NCI-H1930 (cell line): ENCODE measurements around the gene MRPS18A.

Experiments
- DNase-seq, 2 experiments: peaks; one replicate each; lab custom pipeline; 2025; lab: John Stamatoyannopoulos, UW

Gene MRPS18A

GRCh38 chr6:43698584-43699349 lies 11.2 kb upstream of the MRPS18A start:
- DNase-seq, result no peak

DNA sequence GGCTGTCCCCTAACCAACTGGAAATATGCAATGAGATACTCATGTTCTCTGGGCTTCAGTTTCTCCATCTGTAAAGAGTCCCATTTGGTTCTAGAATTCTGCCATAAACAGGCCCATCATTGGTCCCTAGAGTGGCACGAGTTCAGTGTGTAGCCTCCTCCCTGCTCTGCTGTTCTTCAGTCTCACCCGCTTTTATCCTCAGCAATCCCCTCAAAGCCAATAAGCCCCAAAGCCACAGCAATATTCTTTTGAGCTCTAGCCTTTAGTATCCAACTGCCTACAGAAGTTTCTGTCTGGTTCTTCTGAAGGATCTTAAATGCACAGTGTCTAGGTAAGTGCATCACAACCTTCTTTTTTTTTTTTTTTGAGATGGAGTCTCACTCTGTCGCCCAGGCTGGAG lies 9.8 kb upstream of the MRPS18A start:
- DNase-seq, result no peak

DNA sequence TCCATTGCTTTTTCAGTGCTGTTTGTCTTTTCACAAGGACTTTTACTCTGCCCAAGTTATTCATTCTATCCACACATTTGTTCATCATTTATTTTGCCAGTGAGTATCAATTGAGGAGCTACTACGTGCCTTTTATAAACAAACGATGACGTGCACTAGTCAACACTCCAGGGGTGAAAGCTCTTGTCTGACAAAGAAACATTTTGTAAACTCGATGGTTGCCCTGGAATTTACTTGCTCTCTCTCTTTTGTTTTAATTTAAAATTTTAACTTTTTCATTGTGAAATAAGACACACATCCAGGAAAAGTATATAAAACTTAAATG lies 8.3 kb upstream of the MRPS18A start:
- no peak for DNase-seq

GRCh38 chr6:43695215-43695966 lies 7.8 kb upstream of the MRPS18A start:
- DNase-seq, result no peak

DNA sequence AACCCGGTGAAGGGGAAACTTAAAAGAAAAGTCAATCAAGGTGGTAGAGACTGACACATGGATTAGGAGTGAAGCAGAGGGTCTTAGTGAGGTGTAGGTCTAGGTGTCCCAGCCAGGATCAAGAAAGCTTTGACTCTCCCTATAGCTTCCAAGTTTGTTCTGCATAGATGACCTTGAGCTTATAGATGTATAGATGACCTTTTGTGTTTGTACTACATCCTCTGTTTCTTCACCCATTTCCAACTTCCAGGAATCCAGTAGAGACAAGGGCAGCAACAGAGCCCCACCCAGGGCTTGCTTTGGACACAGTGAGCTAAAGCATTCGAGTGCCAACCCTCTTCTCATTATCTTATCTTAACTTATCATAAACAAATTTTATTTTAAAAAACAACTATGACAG lies 1.8 kb upstream of the MRPS18A start:
- DNase-seq, result no peak

GRCh38 chr6:43687079-43687436 lies 533 bp downstream of the MRPS18A start:
- no peak for DNase-seq

DNA sequence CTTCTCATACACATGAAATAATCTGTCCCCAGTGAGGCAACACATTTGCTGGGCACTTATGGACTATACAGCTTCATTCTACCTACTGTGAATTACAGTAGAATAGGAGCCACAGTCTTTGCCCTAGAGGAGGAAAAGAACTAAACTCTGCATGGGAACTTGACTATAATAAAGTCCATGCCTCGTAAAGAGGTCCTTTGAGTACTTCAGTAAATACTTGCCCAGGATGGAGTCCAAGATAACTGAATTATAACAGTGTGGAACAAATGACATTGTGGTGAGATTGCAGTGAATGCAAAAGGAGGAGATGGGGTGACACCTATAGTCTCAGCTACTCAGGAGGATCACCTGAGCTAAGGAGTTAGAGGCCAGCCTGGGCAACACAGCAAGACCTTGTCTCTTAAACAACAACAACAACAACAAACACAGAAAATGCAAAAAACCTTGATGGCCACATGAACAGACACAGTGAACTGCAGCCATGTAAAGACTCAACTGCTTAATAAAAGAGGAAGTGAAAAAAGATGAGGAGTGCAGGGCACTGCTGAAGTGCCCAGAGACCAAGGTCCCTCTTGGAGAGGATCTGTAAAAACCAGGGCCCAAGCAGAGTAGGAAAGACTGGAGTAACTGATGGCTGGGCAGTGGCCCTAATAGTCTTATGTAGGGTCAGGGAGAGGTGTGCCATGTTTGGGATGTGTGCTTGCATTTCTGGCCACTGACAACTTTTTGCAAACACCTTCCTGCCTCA lies 3.7 kb downstream of the MRPS18A start:
- no peak for DNase-seq

GRCh38 chr6:43682724-43683429 lies 4.7 kb downstream of the MRPS18A start:
- no peak for DNase-seq

DNA sequence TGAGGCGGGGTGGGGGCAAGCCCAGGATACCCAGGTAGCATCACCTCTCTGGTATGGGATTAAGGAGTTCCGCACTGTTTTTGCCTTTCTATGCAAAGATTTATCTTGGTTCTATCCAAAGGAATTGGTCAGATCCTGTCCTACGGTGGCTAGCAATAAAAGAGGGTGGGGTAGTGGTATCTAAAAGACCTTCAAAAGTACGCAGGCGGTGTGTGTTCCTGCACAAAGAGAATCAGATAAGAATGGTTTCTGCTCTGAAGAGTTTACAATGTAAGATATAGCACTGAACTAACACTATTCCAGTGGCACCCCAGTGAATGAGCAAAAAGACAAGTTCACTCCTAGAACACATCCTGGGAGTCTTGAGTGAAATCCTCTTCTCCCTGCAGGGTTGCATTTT lies 6.3 kb downstream of the MRPS18A start:
- DNase-seq, result no peak

DNA sequence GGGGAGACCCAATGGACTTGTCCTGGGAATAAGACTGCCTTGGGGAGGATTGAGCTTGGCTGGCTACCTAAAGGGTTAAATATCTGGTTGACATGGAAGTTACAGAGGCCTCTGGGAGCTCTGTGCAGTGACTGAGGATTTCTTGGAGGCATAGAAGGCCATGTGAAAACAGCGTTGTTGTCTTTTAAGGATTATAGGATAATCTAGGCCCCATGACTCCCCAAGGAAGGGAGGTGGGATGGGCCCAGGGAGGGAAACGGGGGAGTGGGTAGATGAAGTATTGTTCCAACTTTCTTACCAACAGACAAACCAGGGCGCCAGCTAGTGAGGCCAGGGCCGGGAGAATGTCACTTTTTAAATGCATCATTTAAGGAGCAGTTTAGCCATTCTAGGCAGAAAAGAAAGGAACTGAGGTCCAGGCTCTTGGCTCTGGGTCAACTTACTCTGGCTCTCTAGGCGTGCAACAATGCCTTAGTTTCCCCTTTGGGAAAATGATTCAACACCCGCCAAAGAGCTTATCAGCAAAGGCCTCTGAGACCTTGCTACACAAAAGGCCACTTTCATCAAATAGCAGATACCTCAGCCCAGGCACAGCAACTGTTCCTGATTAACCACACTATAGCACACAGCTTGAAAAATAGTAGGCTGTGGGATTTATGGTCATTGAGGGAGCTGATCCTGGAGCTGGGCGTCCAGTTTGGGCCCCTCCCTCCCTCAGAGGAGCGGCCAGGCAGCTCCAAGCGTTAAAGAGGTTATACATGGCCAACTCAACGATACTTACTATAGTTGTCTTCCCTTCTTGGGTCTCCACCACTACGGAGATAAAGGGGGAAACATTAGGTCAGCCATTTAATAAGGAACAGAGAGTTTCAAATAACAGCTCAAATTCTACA lies 7.0 kb downstream of the MRPS18A start:
- no peak for DNase-seq

GRCh38 chr6:43679057-43679456 lies 8.5 kb downstream of the MRPS18A start:
- DNase-seq, result no peak

DNA sequence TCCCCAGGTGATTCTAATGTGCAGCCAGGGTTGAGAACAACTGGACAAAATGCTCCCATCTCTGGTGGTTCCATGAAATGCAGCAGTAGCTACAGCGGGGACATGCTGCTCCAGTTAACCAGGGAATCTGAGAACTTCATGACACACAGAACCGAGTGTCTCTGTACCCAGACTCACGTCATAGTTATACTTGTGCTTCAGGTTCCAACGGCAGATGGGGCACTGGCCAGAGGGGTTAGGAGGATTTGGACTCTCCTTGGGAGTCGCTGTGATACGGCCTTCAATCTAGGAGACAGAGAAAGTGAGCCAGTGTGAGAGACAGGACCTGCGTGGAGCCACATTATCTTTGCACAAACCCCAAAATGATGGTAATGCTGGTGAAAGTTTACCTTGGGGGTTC lies 9.2 kb downstream of the MRPS18A start:
- no peak for DNase-seq

GRCh38 chr6:43677759-43678158 lies 9.8 kb downstream of the MRPS18A start:
- no peak for DNase-seq

- DNase-seq, result no peak
Observed at GRCh38 chr6:43676962-43677606, 10.5 kb downstream of the MRPS18A start.

DNA sequence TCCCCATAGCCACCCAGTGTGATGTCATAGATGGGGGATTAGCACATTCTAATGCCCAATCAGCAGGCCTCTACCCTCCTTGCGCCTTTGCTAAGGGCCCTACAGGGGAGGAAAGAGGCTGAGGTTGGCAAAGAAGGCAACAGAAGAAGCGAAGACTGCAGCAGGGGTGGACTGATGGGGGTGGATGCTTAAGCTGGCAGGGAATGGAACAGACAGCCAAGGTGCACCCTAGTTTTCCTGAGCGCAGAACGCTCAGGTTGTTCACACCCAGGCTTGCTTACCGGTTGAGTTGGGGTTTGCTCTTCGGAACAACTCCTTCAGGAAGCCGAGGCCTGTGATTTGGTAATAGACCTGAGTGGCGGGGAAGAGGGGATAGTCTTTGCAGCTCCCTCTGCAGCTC lies 12.7 kb downstream of the MRPS18A start:
- no peak for DNase-seq

DNA sequence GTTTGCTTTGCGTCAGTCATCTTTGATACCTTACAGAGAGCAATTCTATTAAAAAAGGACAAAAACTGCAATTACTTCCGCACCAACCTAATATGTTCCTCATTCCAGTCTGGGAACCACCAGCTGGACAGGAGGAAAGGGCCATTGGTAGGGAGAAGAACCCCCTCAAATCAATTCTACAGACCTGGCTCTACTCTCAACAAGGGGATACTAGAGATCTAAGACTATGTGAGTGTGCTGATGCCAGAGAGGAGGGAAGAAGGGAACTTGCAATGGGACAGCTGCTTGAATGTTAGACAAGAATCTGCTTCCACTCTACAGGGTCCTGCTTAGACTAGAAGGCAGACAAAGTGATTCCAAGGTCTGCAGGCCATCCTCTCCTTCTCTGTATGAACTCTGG lies 13.3 kb downstream of the MRPS18A start:
- DNase-seq, result no peak

DNA sequence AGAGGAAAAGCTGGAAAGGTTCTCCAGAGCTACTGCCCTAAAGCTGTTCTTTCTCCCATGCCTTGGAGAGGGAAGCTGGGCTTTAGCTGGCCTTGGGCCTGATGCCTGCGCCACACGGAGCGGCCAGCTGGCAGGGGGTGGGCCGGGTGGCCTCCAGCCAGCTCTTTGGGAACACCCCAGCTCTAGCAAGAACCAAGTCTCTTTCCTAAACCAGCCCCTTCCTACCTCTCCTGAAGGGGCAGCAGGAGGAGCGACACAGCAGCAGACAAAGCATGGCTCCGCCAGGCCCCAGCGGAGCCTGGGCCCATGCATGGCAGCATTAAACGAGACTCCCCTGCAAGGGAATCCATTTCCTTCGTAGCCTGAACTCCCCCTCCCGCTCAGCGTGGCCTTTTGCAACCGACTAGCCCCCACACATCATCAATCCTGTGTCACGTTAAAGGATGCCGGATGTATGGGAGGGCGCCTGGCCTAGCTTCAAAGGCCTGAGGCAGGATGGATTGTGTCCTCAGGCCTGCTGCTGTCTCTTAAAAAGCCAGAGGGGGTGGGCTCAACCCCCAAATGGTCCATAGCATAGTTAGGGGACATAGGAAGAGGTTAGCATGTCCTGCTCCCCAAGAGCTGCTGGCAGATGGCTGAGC lies 14.0 kb downstream of the MRPS18A start:
- DNase-seq, result no peak

GRCh38 chr6:43671801-43672690 lies 15.5 kb downstream of the MRPS18A start:
- no peak for DNase-seq

DNA sequence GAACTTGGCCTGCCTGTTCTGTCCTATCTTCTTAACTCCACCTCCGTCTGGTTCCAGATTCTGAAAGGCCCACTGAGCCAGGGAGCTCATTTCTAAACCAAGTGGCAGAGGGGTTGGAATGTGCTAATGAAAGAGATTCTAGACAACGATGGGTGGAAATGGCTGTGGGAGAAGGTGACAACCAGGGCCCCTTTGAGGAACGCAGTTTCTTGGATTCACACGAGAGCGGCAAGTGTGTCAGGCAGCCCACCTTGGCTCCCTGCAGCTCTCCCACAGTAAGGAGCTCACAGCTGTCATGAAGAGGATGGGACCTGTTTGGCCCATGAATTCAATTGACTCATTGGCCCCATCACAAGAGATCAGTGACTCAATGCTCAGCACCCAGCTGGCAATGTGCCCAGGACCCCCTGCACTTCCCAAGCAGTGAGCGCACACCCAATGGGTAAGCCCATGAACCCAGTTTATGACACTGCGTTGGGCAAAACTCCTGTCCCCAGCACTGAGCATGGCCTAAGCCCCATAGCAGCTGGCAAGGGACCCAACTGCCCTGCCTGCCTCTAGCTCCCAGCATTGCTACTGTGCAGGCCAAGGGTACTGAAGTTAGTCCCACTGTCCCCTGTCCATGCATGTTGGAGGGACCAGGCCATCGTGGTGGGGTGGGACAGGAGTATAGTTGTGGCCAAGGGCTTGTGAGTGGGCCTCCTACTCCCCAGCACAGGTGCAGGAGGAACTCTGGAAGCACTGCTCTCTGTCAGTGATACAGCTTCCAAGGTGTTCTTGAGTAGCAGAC lies 16.4 kb downstream of the MRPS18A start:
- no peak for DNase-seq
